MM.1S (cell line): ENCODE measurements around the gene GPC3.

ENCODE experiments used
- DNase-seq: peaks from one replicate; pipeline ENCODE4 v3.0.0-alpha.2; 2015
- H2AFZ ChIP-seq: fragments of 300-600 bp; sonication (generic); 2 replicates; pipeline ENCODE4 v1.6.0; 2016; ENCODE audit warnings: antibody characterized with exemption, low read length
- H3F3A ChIP-seq: fragments of 300-600 bp; sonication (generic); 2 replicates; pipeline ENCODE4 v1.6.1; 2016; ENCODE audit warnings: mild to moderate bottlenecking, antibody characterized with exemption, low read length, moderate library complexity, mixed read lengths; ENCODE audit not compliant: insufficient read depth
- H3K27ac ChIP-seq: fragments of 300-600 bp; sonication (generic); 2 replicates; pipeline ENCODE4 v1.5.1; 2016; ENCODE audit warnings: mild to moderate bottlenecking, low read length
- H3K27me3 ChIP-seq: fragments of 300-600 bp; sonication (generic); replicated peaks from 2 replicates; pipeline ENCODE4 v1.6.0; 2016; ENCODE audit warnings: low read length; ENCODE audit not compliant: insufficient read depth
- H3K36me3 ChIP-seq: fragments of 300-600 bp; sonication (generic); replicated peaks from 2 replicates; pipeline ENCODE4 v1.6.1; 2016; ENCODE audit warnings: mild to moderate bottlenecking, low read length, mixed read lengths; ENCODE audit not compliant: insufficient read depth
- H3K4me1 ChIP-seq: fragments of 300-600 bp; sonication (generic); 2 replicates; pipeline ENCODE4 v1.6.1; 2016; ENCODE audit warnings: low read length, mixed read lengths
- H3K4me2 ChIP-seq: fragments of 300-600 bp; sonication (generic); 2 replicates; pipeline ENCODE4 v1.6.0; 2016; ENCODE audit warnings: low read depth, low read length
- H3K4me3 ChIP-seq: fragments of 300-600 bp; sonication (generic); 2 replicates; pipeline ENCODE4 v1.5.1; 2016; ENCODE audit warnings: low read length, mixed read lengths
- H3K79me2 ChIP-seq: fragments of 300-600 bp; sonication (generic); 2 replicates; pipeline ENCODE4 v1.6.1; 2016; ENCODE audit warnings: mixed run types, low read length, mixed read lengths
- H3K9ac ChIP-seq: fragments of 300-600 bp; sonication (generic); 2 replicates; pipeline ENCODE4 v1.6.1; 2016; ENCODE audit warnings: low read length, mixed read lengths
- H3K9me2 ChIP-seq: fragments of 300-600 bp; sonication (generic); replicated peaks from 2 replicates; pipeline ENCODE4 v1.6.1; 2016; ENCODE audit warnings: mild to moderate bottlenecking, low read length, mixed read lengths; ENCODE audit not compliant: insufficient read depth
- H3K9me3 ChIP-seq: fragments of 300-600 bp; sonication (generic); replicated peaks from 2 replicates; pipeline ENCODE4 v1.6.1; 2016; ENCODE audit warnings: mild to moderate bottlenecking, low read length, mixed read lengths; ENCODE audit not compliant: insufficient read depth
- H4K20me1 ChIP-seq: fragments of 300-600 bp; sonication (generic); 2 replicates; pipeline ENCODE4 v1.6.1; 2016; ENCODE audit warnings: mild to moderate bottlenecking, low read length, moderate library complexity, mixed read lengths; ENCODE audit not compliant: insufficient read depth
- CTCF ChIP-seq: fragments of 300-600 bp; sonication (generic); IDR thresholded peaks from 2 replicates; pipeline ENCODE4 v1.5.1; 2016; ENCODE audit warnings: antibody characterized with exemption, low read length, mixed read lengths
- EZH2 ChIP-seq: fragments of 300-600 bp; sonication (generic); optimal IDR thresholded peaks from 2 replicates; pipeline ENCODE3; 2017; ENCODE audit warnings: low read depth, mild to moderate bottlenecking, antibody characterized with exemption, low read length, mixed read lengths
- EZH2phosphoT487 ChIP-seq: fragments of 300-600 bp; sonication (generic); IDR thresholded peaks from 2 replicates; pipeline ENCODE4 v1.6.1; 2018; ENCODE audit warnings: antibody characterized with exemption, low read length

GPC3 gene

GRCh38 chrX:133649651-133650050, 335.7 kb downstream of the GPC3 start:
- no peak for DNase-seq
- H3K9me2 ChIP-seq: no peaks in the 10 kb centered on the region
- no peak overlapping the region for H3K27ac ChIP-seq
- H3K36me3 ChIP-seq: no peaks in the 10 kb centered on the region
- TF ChIP-seq EZH2phosphoT487 (no peak), EZH2 (no peak), CTCF (no peak)
- no peaks in the 10 kb centered on the region for H3F3A ChIP-seq
- H2AFZ ChIP-seq: no peak overlapping the region
- no peaks in the 10 kb centered on the region for H4K20me1 ChIP-seq
- H3K9ac ChIP-seq: no peak overlapping the region
- no peak overlapping the region for H3K4me3 ChIP-seq
- no peaks in the 10 kb centered on the region for H3K79me2 ChIP-seq
- no peaks in the 10 kb centered on the region for H3K27me3 ChIP-seq
- H3K9me3 ChIP-seq: no peaks in the 10 kb centered on the region
- no peak overlapping the region for H3K4me2 ChIP-seq
- H3K4me1 ChIP-seq: no peaks in the 10 kb centered on the region

- no peak overlapping the region for H2AFZ ChIP-seq
- no peaks in the 10 kb centered on the region for H3K79me2 ChIP-seq
- H3K9me2 ChIP-seq: no peaks in the 10 kb centered on the region
- no peak overlapping the region for H3K4me3 ChIP-seq
- H3K9me3 ChIP-seq: no peaks in the 10 kb centered on the region
- no peak for TF ChIP-seq CTCF
- no peak for TF ChIP-seq EZH2phosphoT487
- no peak for TF ChIP-seq EZH2
- H3K4me2 ChIP-seq: no peak overlapping the region
- no peak overlapping the region for H3K9ac ChIP-seq
- H3K36me3 ChIP-seq: no peaks in the 10 kb centered on the region
- no peaks in the 10 kb centered on the region for H3K4me1 ChIP-seq
- H3F3A ChIP-seq: no peaks in the 10 kb centered on the region
- no peak for DNase-seq
- no peaks in the 10 kb centered on the region for H3K27me3 ChIP-seq
- H3K27ac ChIP-seq: no peak overlapping the region
- H4K20me1 ChIP-seq: no peaks in the 10 kb centered on the region
These were observed 336.8 kb downstream of the GPC3 start for GRCh38 chrX:133648594-133648993.

GRCh38 chrX:133646719-133647116, 338.7 kb downstream of the GPC3 start:
- no peak for DNase-seq
- H4K20me1 ChIP-seq: no peaks in the 10 kb centered on the region
- no peak overlapping the region for H2AFZ ChIP-seq
- no peaks in the 10 kb centered on the region for H3K36me3 ChIP-seq
- no peak overlapping the region for H3K27ac ChIP-seq
- no peaks in the 10 kb centered on the region for H3K9me2 ChIP-seq
- TF ChIP-seq EZH2 (no peak), EZH2phosphoT487 (no peak), CTCF (no peak)
- no peak overlapping the region for H3K4me3 ChIP-seq
- H3K27me3 ChIP-seq: no peaks in the 10 kb centered on the region
- no peaks in the 10 kb centered on the region for H3K79me2 ChIP-seq
- H3F3A ChIP-seq: no peaks in the 10 kb centered on the region
- no peak overlapping the region for H3K9ac ChIP-seq
- no peak overlapping the region for H3K4me2 ChIP-seq
- H3K9me3 ChIP-seq: no peaks in the 10 kb centered on the region
- no peaks in the 10 kb centered on the region for H3K4me1 ChIP-seq
